Measurements from ENCODE around the gene EEF1AKMT1.

Gene EEF1AKMT1

GRCh38 chr13:20680416-20681080, 93.2 kb downstream of the EEF1AKMT1 start:
- DNase-seq (ENCODE audit: low spot score), result no peak
- no peak for TF ChIP-seq CTCF (IDR thresholded peaks at IDR 0.05; ENCODE audit: extremely low read depth, missing control alignments)

GRCh38 chr13:20679879-20680278, 93.9 kb downstream of the EEF1AKMT1 start:
- TF ChIP-seq CTCF (IDR thresholded peaks at IDR 0.05; ENCODE audit: extremely low read depth, missing control alignments), result no peak
- DNase-seq (ENCODE audit: low spot score), result no peak
